GM12878 (cell line): Measurements from ENCODE around the gene CLECL1. TPM values are rescaled to one million over a fixed set of nuclear protein-coding genes. Genes with fewer than 3 reads are reported as not detected.

ENCODE experiments used
- ATAC-seq: fragments of 200-7000 bp; cut with Tn5 transposase; 3 replicates; pipeline ENCODE4 v1.9.1; 2020; ENCODE audit warnings: mild to moderate bottlenecking, moderate library complexity
- BruUV-seq: library from RNA; stranded (reverse); fragments of 400-500 nt; replicated peaks from 2 replicates; lab custom pipeline; 2021; lab: Mats Ljungman, UMichigan
- CTCF ChIA-PET: fragments of 300-600 bp; sonication (Branson Sonifier 250); formaldehyde crosslinking; extraction: SDS; loops from one replicate; lab custom pipeline; 2021; ENCODE audit warnings: inconsistent platforms; lab: Yijun Ruan, JAX
- POLR2A ChIA-PET: fragments of 350-600 bp; formaldehyde crosslinking; extraction: SDS; loops from one replicate; lab custom pipeline; 2021; ENCODE audit warnings: inconsistent platforms; lab: Charles Lee
- RAD21 ChIA-PET: fragments of 300-600 bp; sonication (Branson Sonifier 250); formaldehyde crosslinking; loops from one replicate; lab custom pipeline; 2023; ENCODE audit warnings: antibody characterized with exemption; ENCODE audit not compliant: unreplicated experiment; lab: Charles Lee
- SMC1A ChIA-PET: fragments of 300-600 bp; sonication (Branson Sonifier 250); formaldehyde crosslinking; loops from one replicate; lab custom pipeline; 2023; ENCODE audit not compliant: unreplicated experiment, uncharacterized antibody; lab: Charles Lee
- DNase-seq: peaks from one replicate; pipeline ENCODE4 v3.0.0-alpha.2; 2011; ENCODE audit warnings: low read depth, low spot score
- FAIRE-seq: peaks from 3 replicates; lab custom pipeline; 2011; peaks lifted over from hg19 to GRCh38; lab: Jason Lieb, UNC
- H2AFZ ChIP-seq: 2 replicates; pipeline ENCODE4 v1.6.0; 2011; ENCODE audit warnings: low read depth, low read length, control low read depth; ENCODE audit not compliant: control insufficient read depth
- H3K27ac ChIP-seq: 2 replicates; pipeline ENCODE4 v1.5.1; 2011; ENCODE audit warnings: control low read depth; ENCODE audit not compliant: control insufficient read depth, insufficient read depth
- H3K27me3 ChIP-seq, 2 experiments: replicated peaks in 1 of 2; 2 replicates each; pipeline versions ENCODE4 v1.6.0 to v1.6.1; 2011; ENCODE audit warnings: low read length in 1 of 2; ENCODE audit not compliant: control insufficient read depth in 2 of 2, insufficient read depth in 2 of 2
- H3K36me3 ChIP-seq, 2 experiments: 2 replicates each; pipeline ENCODE4 v1.5.1; 2011; ENCODE audit warnings: low read length in 1 of 2; ENCODE audit not compliant: control insufficient read depth in 2 of 2, insufficient read depth in 2 of 2
- H3K4me1 ChIP-seq: 2 replicates; pipeline ENCODE4 v1.6.1; 2011; ENCODE audit warnings: mild to moderate bottlenecking, low read length, moderate library complexity, mixed read lengths; ENCODE audit not compliant: control insufficient read depth, insufficient read depth
- H3K4me2 ChIP-seq: 2 replicates; pipeline ENCODE4 v1.6.0; 2011; ENCODE audit warnings: control low read depth; ENCODE audit not compliant: control insufficient read depth, insufficient read depth
- H3K4me3 ChIP-seq: fragments of 200-600 bp; sonication (generic); 2 replicates; pipeline ENCODE4 v1.5.1; 2016
- H3K79me2 ChIP-seq: 2 replicates; pipeline ENCODE4 v1.6.0; 2011; ENCODE audit warnings: low read length; ENCODE audit not compliant: control insufficient read depth, insufficient read depth
- H3K9ac ChIP-seq: 2 replicates; pipeline ENCODE4 v1.8.0; 2011; ENCODE audit warnings: low read length, control low read depth, mixed read lengths; ENCODE audit not compliant: control insufficient read depth, insufficient read depth
- H3K9me3 ChIP-seq: replicated peaks from 3 replicates; pipeline ENCODE4 v1.5.1; 2011; ENCODE audit warnings: mild to moderate bottlenecking, low read length; ENCODE audit not compliant: control insufficient read depth, insufficient read depth
- H4K20me1 ChIP-seq: 2 replicates; pipeline ENCODE4 v1.6.0; 2011; ENCODE audit not compliant: control insufficient read depth, insufficient read depth
- BHLHE40 ChIP-seq, 2 experiments: fragments of 450-650 bp in 1 of 2; IDR thresholded peaks; 2 replicates each; pipeline ENCODE4 v1.6.1; 2011 to 2017; ENCODE audit warnings: low read depth in 2 of 2, borderline replicate concordance in 1 of 2, improper control_type of control experiment in 1 of 2, low read length in 1 of 2, mild to moderate bottlenecking in 1 of 2
- HDAC6 ChIP-seq: fragments of 200-600 bp; sonication (generic); IDR thresholded peaks from one replicate; pipeline ENCODE4 v1.8.0; 2017; ENCODE audit warnings: antibody characterized with exemption; ENCODE audit not compliant: unreplicated experiment
- MXI1 ChIP-seq: fragments of 150-350 bp; IDR thresholded peaks from 2 replicates; pipeline ENCODE4 v1.6.1; 2011; ENCODE audit warnings: low read depth, mild to moderate bottlenecking, inconsistent platforms, low read length, improper control_type of control experiment
- MYB ChIP-seq: fragments of 150-350 bp; IDR thresholded peaks from 2 replicates; pipeline ENCODE4 v1.6.1; 2014; ENCODE audit warnings: mild to moderate bottlenecking, low read depth, low read length, borderline replicate concordance
- POU2F2 ChIP-seq: IDR thresholded peaks from 3 replicates; pipeline ENCODE4 v1.6.1; 2011; ENCODE audit warnings: low read depth, mild to moderate bottlenecking, low read length, borderline replicate concordance
- RCOR1 ChIP-seq: conservative IDR thresholded peaks from 2 replicates; pipeline ENCODE4 v1.6.1; 2012; ENCODE audit warnings: low read depth, low read length, improper control_type of control experiment
- SMAD5 ChIP-seq: IDR thresholded peaks from 2 replicates; pipeline ENCODE4 v1.6.1; 2016; ENCODE audit warnings: antibody characterized with exemption, low read depth
- TCF12 ChIP-seq: IDR thresholded peaks from 2 replicates; pipeline ENCODE4 v1.6.1; 2011; ENCODE audit warnings: low read depth, mild to moderate bottlenecking, low read length
- WGBS: methylation state at CpG from one replicate; pipeline ENCODE4 v1.1.6; 2016; ENCODE audit warnings: low lambda C conversion rate; ENCODE audit not compliant: insufficient replicate concordance, insufficient coverage; ENCODE audit errors: missing lambda C conversion rate; 5-methylcytosine and 5-hydroxymethylcytosine counted together
- in situ Hi-C: fragments of 300-500 bp; cut with MboI; formaldehyde crosslinking; loops from 9 replicates; pipeline ENCODE4 v1.14.3; 2018; ENCODE audit warnings: mixed read lengths
- intact Hi-C: fragments of 100-400 bp; cut with micrococcal nuclease; formaldehyde crosslinking; loops from one replicate; pipeline ENCODE4 v1.14.2; 2022; ENCODE audit not compliant: unreplicated experiment
- polyA plus RNA-seq, 11 experiments: library from polyadenylated mRNA; depleted of rRNA in 4 of 11; unstranded in 6 of 11; stranded (reverse) in 5 of 11; fragments of >200 nt; fragmentation: Nextera tagmentation in 4 of 11; fragmentation: Illumina TruSeq in 1 of 11; extraction: Ambion mirVana in 4 of 11; extraction: Trizol in 1 of 11; gene quantifications; 1 replicate in 1 of 11; 2 replicates in 10 of 11; pipeline versions ENCODE4 v1.2.1 to v1.2.3, GENCODE V29; 2011 to 2016; ENCODE audit warnings: inconsistent platforms in 2 of 11, missing spikeins in 2 of 11, low read depth in 1 of 11
- total RNA-seq, 4 experiments: library from RNA; depleted of rRNA in 3 of 4; stranded (reverse); fragments of >200 nt in 3 of 4; fragmentation: Illumina TruSeq in 1 of 4; extraction: Trizol in 1 of 4; gene quantifications; 2 replicates each; pipeline versions ENCODE4 v1.2.1 to v1.2.3, GENCODE V29; 2013 to 2021
- TF ChIP-seq, protein P1 (sequence below): IDR thresholded peaks from 2 replicates; pipeline ENCODE4 v1.6.1; 2012; ENCODE audit warnings: low read depth, low read length, improper control_type of control experiment
- TF ChIP-seq, protein P2 (sequence below): IDR thresholded peaks from 2 replicates; pipeline ENCODE4 v1.6.1; 2011; ENCODE audit warnings: borderline replicate concordance, low read depth, mild to moderate bottlenecking, moderate library complexity, low read length; ENCODE audit not compliant: insufficient read depth, poor library complexity, severe bottlenecking
- TF ChIP-seq, protein P3 (sequence below): fragments of 150-350 bp; IDR thresholded peaks from 2 replicates; pipeline ENCODE4 v1.6.1; 2016; ENCODE audit warnings: low read depth, low read length

The CLECL1 gene
- total and polyA plus RNA-seq, 10 of the 15 experiments (the other 5 are each of a cell fraction or from before 2014, with no cell fraction given), result 4.6 to 56.5 (median 46.4) TPM

DNA sequence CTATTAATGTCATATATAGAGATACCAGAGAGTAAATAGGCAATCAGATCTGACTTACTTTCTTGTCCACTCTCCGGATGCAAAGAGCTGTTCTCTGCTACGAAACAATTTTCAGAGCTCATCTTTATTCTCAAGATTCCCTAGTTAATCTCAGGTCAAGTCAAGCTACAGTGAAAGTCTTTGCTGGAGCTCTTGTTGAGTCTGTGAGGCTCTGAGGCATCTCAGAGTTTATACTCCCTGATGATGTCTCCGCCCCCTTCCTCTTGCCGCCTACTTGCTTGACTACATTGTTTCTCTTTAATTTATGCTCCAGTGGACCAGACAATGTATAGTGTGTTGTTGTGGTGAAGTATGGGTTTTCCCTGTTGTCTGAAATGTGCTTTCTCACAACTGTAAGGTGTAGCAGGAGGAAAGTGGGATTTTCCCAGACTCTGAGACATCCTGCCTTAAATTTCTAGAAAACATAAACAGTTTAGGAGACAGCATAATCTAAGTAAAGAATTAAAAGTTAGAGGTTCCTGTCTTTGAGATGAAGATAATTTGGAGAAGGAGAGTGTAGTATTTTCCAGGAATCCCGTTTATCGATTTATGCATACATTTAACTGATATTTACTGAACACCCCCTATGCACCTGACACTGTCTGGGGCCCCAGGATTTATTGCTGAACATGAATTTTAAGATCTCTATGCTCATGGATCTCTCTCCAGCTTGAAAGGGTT lies 28.0 kb upstream of the CLECL1 start, which contains the start of gene CD69 (continued):
- peak; percentile 69 to 79; a peak in 3 of 4 replicates for TF ChIP-seq BHLHE40 (IDR thresholded peaks at IDR 0.05; ENCODE audit: borderline replicate concordance in 1 of 2, low read depth in 2 of 2, low read length in 1 of 2)
- TF ChIP-seq POU2F2, result peak; percentile 98
- TF ChIP-seq SMAD5, result peak; percentile 96
- TF ChIP-seq, protein P1, sequence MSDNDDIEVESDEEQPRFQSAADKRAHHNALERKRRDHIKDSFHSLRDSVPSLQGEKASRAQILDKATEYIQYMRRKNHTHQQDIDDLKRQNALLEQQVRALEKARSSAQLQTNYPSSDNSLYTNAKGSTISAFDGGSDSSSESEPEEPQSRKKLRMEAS, result no peak
- TF ChIP-seq, protein P2, sequence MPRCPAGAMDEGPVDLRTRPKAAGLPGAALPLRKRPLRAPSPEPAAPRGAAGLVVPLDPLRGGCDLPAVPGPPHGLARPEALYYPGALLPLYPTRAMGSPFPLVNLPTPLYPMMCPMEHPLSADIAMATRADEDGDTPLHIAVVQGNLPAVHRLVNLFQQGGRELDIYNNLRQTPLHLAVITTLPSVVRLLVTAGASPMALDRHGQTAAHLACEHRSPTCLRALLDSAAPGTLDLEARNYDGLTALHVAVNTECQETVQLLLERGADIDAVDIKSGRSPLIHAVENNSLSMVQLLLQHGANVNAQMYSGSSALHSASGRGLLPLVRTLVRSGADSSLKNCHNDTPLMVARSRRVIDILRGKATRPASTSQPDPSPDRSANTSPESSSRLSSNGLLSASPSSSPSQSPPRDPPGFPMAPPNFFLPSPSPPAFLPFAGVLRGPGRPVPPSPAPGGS, result peak; percentile 83
- TF ChIP-seq, all 136 proteins: peak for 59

DNA sequence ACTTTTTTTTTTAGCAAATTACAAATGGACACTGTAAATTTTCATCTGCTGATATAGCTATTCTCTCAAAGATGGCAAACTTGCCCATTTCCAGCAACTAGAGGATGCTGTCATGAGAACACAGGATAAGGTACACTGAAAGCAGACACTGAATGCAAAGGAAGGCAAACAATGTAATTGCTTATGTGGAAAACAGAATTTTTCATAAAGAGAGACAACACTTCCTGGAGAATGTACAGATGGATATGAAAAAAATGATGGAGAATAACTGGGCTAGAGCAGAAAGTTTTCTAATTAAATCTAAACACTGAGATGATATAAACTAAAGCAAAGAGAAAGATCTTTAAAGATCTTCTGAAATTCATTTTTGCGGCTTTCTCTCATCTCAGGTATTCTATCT lies 27.2 kb upstream of the CLECL1 start:
- Histone ChIP-seq H3K36me3 (peaks cover 0 to 6% of the 10 kb centered on the region in 2 experiments; a peak in 2 of 4 replicates), H3K4me1 (peaks cover 13% of the 10 kb centered on the region), H3K27ac (peak overlapping the region; percentile 29), H3K27me3 (no peaks in the 10 kb centered on the region), H3K9me3 (no peaks in the 10 kb centered on the region; the same call in 1 of the 3 replicates), H3K4me2 (peak overlapping the region; percentile 53), H3K9ac (peak overlapping the region; percentile 51), H2AFZ (no peak overlapping the region), H4K20me1 (no peaks in the 10 kb centered on the region), H3K79me2 (peaks cover 41% of the 10 kb centered on the region), H3K4me3 (peak overlapping the region; percentile 87)
- ChIA-PET RAD21 (interaction anchor here (0.9 to 17.5 kb wide), 14 partner anchors 9 to 1672 kb away, joined by 3 to 577 read pairs (median 4); partner anchors contain the start of genes CLEC2B and CLEC2D), POLR2A (interaction anchor here (0.9 to 2.8 kb wide), 8 partner anchors 8 to 109 kb away, joined by 3 to 12 read pairs (median 6); partner anchors contain the start of gene CLEC2B), CTCF (interaction anchor here (1.1 to 19.3 kb wide), 5 partner anchors 9 to 393 kb away, joined by 3 to 835 read pairs (median 10); no protein-coding TSS in a partner anchor), SMC1A (interaction anchor here (1.2 to 22.8 kb wide), 7 partner anchors 9 to 107 kb away, joined by 3 to 814 read pairs (median 13); no protein-coding TSS in a partner anchor)
- 38% methylated on average over 1 of the region's 1 CpG for WGBS
- intact Hi-C loops (no loop called here), in situ Hi-C loops (no loop called here)
- ATAC-seq, result no peak
- no peak for FAIRE-seq
- TSS peak; percentile 69 for BruUV-seq
- 0 out of 2 replicates have a peak, but pooled peaks have one; percentile 57 for TF ChIP-seq MYB
- TF ChIP-seq TCF12, result no peak
- TF ChIP-seq RCOR1, result no peak
- TF ChIP-seq HDAC6, result peak; percentile 17
- TF ChIP-seq, protein P1, result no peak
- peak; percentile 34; the same call in 1 of the 2 replicates for TF ChIP-seq MXI1
- TF ChIP-seq, protein P3, sequence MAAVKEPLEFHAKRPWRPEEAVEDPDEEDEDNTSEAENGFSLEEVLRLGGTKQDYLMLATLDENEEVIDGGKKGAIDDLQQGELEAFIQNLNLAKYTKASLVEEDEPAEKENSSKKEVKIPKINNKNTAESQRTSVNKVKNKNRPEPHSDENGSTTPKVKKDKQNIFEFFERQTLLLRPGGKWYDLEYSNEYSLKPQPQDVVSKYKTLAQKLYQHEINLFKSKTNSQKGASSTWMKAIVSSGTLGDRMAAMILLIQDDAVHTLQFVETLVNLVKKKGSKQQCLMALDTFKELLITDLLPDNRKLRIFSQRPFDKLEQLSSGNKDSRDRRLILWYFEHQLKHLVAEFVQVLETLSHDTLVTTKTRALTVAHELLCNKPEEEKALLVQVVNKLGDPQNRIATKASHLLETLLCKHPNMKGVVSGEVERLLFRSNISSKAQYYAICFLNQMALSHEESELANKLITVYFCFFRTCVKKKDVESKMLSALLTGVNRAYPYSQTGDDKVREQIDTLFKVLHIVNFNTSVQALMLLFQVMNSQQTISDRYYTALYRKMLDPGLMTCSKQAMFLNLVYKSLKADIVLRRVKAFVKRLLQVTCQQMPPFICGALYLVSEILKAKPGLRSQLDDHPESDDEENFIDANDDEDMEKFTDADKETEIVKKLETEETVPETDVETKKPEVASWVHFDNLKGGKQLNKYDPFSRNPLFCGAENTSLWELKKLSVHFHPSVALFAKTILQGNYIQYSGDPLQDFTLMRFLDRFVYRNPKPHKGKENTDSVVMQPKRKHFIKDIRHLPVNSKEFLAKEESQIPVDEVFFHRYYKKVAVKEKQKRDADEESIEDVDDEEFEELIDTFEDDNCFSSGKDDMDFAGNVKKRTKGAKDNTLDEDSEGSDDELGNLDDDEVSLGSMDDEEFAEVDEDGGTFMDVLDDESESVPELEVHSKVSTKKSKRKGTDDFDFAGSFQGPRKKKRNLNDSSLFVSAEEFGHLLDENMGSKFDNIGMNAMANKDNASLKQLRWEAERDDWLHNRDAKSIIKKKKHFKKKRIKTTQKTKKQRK, result peak; percentile 20; the same call in 1 of the 2 replicates
- no peak for DNase-seq
